Globus pallidus (tissue), 1 donor: ENCODE results near the gene FBXO4.
A peak's percentile ranks its signal among the peaks of the same experiment; 100 is the strongest.
"Not testable (repeated sequence)": the region's sequence is repeated elsewhere in the genome, so short reads cannot be mapped to it uniquely, and the experiment has no call there.

ENCODE experiments used
- DNase-seq: peaks from one replicate; pipeline ENCODE4 v3.0.0-alpha.2; 2015; ENCODE audit warnings: low spot score

FBXO4 gene

GRCh38 chr5:41924526-41924871, 582 bp upstream of the FBXO4 start:
- DNase-seq: no peak

- peak; percentile 35 for DNase-seq
These were observed 472 bp downstream of the FBXO4 start for GRCh38 chr5:41925555-41925951.

- no peak for DNase-seq
These were observed 2.5 kb downstream of the FBXO4 start for GRCh38 chr5:41927604-41928003.

DNA sequence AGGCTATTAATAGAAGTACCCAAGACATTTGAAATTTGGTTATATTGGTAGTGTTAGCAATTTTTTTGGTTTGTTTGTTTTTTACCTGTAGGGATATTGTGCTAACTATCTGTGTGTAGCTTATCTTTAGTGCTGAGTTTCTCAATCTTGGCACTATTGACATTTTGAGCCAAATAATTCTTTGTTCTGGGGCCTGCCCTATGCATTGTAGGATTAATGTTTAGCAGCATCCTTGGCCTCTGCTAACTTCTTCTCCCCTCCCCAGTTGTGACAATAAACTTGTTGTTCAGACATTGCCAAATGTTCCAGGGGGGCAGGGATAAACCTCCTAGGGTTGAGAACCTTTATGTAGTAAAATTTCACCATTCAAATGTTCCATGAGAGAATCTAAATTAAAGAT, 4.0 kb downstream of the FBXO4 start:
- DNase-seq: no peak

DNA sequence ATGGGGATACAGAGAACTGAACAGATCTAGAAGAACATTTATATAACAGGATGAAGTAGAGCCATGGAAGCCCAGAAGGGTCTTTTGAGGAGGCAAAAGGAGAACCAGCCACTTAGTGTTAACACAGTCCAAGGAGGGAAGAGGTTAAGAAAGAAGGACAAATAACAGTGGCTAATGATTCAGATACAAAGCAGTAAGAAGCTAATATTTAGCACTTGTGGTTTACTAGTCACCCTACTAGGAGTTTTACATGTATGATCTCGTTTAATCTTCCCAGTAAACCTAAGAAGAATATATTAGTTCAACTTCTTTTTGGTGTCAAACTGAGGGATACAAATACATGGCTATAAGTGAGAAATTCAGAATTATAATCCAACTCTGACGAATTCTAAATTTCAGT, 7.7 kb downstream of the FBXO4 start:
- no peak for DNase-seq

GRCh38 chr5:41935544-41935943, 10.5 kb downstream of the FBXO4 start:
- DNase-seq: no peak

DNA sequence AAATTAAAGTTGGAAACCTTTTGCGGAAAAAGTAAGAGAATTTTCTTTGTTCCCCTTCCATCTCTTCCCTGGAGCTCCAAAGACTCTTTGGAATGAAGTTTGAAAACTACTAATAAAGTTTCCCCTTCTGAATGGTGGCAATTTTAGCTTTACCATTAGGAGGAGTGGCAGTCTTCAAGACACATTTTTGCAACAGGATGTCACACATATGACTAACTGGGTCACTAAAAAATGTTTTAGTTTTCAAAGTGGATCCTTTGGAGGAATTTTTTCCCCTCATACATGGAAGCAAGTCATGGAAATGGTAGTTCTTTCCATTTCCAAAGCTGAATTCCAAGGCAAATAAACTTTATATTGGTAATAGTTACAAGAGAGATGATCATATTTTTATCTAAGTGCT, 15.6 kb downstream of the FBXO4 start:
- DNase-seq: no peak

DNA sequence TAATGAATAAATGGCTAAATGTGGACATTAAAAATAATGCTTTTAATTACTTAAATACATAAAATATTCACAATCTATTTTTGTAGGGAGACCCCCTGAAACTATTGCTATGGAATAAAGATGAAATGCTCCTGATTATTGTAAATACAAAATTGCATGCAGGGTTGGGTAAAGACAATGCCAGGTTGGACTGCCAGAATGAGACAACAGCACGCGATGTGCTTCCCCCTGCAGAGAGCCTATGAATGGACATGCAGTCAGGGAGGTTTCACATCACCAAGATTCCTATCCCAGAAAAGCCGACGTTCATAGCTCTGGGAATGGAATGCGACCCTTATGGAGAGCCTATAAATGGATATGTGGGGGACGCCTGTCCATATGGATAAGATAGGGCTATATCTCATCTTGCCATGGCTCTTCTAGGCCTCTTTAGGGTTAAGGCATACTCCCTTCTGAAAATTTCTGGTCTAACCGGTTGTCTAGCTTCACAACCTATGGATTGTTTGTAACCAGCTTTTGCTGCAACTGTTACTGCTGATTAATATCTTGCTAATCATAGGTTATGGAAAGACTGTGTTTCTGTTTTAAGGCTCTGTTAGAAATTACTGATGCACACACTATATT, 20.4 kb downstream of the FBXO4 start:
- not testable (repeated sequence) for DNase-seq

DNA sequence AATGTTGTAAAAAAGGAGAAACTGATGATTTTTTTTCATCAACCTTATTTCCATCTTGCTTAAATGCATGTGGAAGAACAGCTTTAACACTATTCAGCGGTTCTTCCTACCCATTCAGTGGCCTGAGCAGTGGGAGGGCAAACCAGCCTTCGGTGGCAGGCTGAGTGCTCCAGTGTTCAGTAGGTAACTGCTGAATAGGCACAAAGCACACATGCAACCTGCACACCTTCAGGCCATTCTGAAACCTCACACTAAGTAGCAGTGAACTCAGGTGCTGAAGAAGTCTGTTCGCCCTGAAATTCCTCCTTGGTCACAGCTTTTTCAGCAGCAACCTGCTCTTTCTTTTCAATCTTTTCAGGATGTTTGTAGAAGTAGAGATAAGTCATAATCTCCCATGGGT, 26.1 kb downstream of the FBXO4 start:
- no peak for DNase-seq

- DNase-seq: no peak
These were observed 29.2 kb downstream of the FBXO4 start for GRCh38 chr5:41954286-41954685.

DNA sequence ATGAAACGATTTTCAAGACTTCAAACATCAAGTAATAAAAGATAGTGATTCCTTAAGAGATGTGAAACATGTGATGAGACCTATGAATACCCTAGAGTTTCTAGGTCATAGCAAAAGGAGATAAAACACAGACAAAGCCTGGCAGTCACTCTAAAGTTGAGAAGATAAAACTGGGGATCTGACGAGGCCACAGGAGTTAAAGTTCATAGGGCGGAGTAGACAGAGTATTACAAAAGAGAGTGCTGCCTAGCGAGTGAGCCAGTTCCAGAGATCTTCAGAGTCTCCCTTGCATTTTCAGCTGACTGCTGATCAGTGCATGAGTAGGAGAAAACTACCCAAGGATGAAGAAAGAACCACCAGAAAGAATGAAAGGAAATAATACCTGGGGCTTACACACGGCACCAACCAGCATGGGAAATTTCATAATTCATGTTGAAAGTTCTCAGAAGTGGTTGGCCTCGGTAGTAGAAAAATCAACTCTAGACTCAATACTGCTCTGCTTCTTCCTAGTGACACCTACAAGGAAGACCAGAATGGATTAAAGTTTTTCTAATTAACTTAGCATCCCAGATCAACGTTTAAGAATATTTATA, 30.4 kb downstream of the FBXO4 start:
- no peak for DNase-seq

GRCh38 chr5:41956943-41957342, 31.9 kb downstream of the FBXO4 start:
- DNase-seq: no peak

DNA sequence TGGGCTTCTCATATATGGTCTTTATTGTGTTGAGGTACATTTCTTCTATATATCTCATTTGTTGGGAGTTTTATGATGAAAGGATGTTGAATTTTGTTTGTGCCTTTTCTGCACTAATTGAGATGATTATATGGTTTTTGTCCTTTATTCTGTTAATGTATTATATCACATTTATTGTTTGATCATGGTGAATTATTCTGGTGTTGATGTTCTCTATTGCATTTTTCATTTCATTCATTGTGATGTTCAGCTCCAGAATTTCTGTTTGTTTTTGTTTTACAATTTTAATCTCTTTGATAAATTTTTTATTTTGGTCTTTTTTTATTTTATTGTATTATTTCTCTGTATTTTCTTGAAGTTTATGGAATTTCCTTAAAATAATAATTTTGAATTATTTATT, 35.4 kb downstream of the FBXO4 start:
- no peak for DNase-seq

GRCh38 chr5:41961736-41962135, 36.7 kb downstream of the FBXO4 start:
- no peak for DNase-seq

DNA sequence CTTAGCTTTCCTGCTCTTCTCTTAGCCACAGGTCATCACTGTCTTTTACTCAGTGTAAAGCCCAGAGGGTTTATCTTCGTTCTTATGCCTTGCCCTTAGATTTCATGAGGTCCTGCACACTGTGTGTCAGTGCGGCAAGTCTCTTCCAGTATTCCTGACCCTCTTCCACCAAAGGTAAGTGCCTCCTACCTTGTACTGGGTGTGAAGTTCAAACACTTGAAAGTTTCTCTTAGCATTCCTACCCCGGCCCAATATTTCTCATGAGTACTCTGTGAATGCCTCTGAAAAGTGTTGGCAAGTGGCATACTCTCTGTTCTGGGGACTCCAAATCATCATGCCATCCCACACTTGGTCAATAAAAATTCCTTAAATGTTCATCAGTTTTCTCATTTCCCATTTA, 37.4 kb downstream of the FBXO4 start:
- no peak for DNase-seq

GRCh38 chr5:41966401-41967105, 41.5 kb downstream of the FBXO4 start:
- DNase-seq: no peak

DNA sequence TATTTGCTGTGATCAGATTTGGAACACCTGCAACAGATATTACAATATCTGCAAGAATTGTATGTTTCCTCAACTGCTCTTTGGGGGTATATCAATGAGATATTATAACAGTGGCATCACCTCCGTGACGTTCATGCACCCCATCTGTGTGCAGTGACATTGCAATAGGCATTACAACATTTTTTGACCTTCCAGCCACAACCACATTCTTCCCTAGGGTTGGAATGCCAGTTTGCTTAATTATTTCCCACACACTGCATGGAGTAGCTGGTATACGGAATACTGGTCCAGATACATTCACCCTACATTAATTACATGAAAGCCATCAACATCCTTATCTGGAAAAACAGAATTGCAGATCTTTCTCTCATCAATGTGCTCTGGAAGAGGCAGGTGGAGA, 42.3 kb downstream of the FBXO4 start:
- DNase-seq: no peak

DNA sequence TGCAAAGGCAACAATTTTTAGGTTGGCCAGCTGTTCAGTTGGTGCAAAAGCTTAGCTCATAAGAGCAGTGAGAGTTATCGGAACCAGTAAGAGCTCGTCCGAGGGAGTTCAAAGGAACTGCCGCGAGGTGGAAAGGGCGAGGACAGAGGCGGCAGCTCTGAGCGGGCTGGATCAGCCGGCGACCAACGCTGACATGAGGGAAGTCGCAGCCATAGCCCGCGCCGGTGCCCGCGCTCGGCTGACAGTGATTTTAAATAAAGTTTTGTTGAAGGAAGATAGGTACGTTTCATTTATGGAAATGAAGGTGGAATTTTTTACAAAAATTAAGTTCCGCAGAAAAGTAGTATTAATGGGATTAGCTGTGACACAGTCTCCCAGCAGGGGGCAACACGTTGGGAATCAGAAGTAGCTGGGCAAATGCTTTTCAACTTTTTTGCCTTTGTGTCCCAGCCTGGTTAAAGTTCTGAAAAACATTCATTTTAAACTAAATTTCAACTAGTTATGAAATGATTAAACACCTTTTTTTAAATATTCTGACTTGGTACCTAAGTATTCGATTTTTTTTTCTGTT, 43.2 kb downstream of the FBXO4 start:
- DNase-seq: no peak

DNA sequence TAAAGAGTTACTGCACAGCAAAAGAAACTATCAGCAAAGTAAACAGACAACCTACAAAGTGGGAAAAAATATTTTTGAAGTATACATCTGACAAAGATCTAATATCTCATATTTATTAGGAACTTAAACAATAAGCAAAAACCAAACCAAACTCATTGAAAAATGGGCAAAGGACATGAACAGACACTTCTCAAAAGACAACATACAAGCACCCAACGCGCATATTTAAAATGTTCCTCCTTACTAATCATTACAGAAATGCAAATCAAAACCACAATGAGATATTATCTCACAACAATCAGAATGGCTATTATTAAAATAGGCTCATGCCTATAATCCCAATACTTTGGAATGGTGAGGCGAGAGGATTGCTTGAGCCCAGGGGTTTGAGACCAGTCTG, 48.0 kb downstream of the FBXO4 start:
- no peak for DNase-seq

- DNase-seq: no peak
These were observed 48.8 kb downstream of the FBXO4 start for GRCh38 chr5:41973887-41974286.

- no peak for DNase-seq
These were observed 53.6 kb downstream of the FBXO4 start for GRCh38 chr5:41978676-41979075.

DNA sequence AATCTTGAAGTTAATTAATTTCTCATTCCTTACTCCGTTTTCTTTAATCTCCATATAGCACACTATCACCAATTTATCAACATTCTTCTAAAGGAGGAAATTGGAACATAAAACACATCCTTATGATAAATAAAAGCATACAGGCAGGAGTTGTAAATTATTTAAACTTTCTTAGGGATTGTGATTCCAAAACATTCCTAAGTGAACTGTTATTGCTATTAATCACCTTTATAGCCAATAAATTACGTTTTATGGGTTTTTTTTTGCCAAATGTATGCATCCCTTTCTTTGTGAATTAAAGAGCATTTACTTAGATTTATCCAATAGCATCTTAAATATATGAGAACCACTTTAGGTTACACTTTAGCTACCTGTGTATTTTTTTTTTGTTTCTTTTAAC, 55.3 kb downstream of the FBXO4 start:
- DNase-seq: no peak

DNA sequence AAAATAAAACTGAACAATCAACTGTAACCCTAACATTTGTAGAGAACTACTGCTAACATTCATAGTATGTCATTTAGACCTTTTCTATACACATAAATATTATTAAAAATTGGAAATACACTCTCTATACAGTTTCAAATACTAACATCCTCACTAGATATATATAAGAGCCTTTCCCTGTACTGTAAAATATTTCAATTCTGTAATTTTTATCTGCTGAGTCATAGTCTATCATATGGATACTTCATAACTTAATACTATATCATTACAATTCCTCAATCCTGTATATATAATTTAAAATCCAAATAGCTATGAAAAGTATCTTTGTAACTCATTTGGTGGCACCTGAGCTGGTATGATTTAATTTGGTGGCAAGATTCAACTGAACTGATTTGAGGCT, 55.8 kb downstream of the FBXO4 start:
- no peak for DNase-seq
